ENCODE data around the gene AMT.
"Not testable (repeated sequence)": the region's sequence is repeated elsewhere in the genome, so short reads cannot be mapped to it uniquely, and the experiment has no call there.

AMT gene

GRCh38 chr3:49411535-49411967 is 10.7 kb downstream of the AMT start:
- no peaks in the 10 kb centered on the region for H3K9me3 Mint-ChIP-seq
- H3K27me3 Mint-ChIP-seq: no peaks in the 10 kb centered on the region
- peak overlapping the region; percentile 97 for H3K4me3 Mint-ChIP-seq
- peak overlapping the region; percentile 89 for H3K27ac Mint-ChIP-seq
- peaks cover 59% of the 10 kb centered on the region for H3K4me1 Mint-ChIP-seq
- H3K36me3 Mint-ChIP-seq: peaks cover 3% of the 10 kb centered on the region

GRCh38 chr3:49410846-49411534 is 11.3 kb downstream of the AMT start:
- Mint-ChIP-seq H3K4me1 (peaks cover 59% of the 10 kb centered on the region), H3K27me3 (no peaks in the 10 kb centered on the region), H3K36me3 (peaks cover 3% of the 10 kb centered on the region), H3K4me3 (peak overlapping the region; percentile 97), H3K27ac (peak overlapping the region; percentile 90), H3K9me3 (no peaks in the 10 kb centered on the region)

DNA sequence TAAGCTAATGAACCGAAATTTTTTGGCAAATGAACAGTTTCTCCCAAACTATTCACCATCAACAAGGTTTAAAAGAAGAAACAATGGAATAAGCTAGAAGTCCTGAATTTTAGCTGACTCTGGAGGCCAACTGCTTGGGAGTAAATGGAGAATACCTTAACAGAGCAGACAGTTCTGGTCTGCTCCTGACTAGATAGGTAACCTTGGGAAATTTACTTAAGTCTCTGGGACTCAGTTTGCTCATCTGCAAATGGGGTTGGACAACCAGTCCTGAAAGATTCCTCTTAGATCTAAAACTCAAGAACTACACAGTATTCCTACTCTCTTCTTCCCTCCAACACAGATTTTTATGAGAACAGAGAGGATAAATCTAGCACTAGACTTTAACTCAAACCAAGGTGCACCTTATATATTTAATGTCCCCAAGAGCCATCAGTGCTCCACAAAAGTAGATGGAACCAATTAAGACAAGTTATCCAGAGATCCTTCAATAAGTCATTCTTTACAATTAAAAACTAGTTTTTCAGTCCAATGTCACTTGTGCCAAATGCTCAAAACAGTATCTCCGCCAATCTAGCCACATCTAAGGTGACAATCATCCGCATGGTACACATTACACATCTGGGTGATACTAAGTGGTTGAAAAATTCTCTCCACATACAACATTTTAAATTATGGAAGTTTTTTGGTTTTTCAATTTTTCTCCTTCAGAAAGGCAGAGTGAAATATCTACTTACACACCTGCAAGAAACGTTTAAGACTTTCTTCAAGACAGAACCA is 12.0 kb downstream of the AMT start:
- H3K36me3 Mint-ChIP-seq: peaks cover 2% of the 10 kb centered on the region
- H3K27me3 Mint-ChIP-seq: no peaks in the 10 kb centered on the region
- H3K27ac Mint-ChIP-seq: peak overlapping the region; percentile 90
- H3K4me1 Mint-ChIP-seq: peaks cover 61% of the 10 kb centered on the region
- peak overlapping the region; percentile 97 for H3K4me3 Mint-ChIP-seq
- no peaks in the 10 kb centered on the region for H3K9me3 Mint-ChIP-seq

- Mint-ChIP-seq H3K9me3 (no peaks in the 10 kb centered on the region), H3K4me3 (peak overlapping the region; percentile 33), H3K27ac (peak overlapping the region; percentile 95), H3K27me3 (no peaks in the 10 kb centered on the region), H3K4me1 (peaks cover 48% of the 10 kb centered on the region), H3K36me3 (peaks cover 3% of the 10 kb centered on the region)
Observed at GRCh38 chr3:49406571-49407565, 15.4 kb downstream of the AMT start.

GRCh38 chr3:49405570-49405969 is 16.7 kb downstream of the AMT start:
- not testable (repeated sequence) for H3K27me3 Mint-ChIP-seq, H3K36me3 Mint-ChIP-seq, H3K9me3 Mint-ChIP-seq
- Mint-ChIP-seq H3K4me3 (peak overlapping the region; percentile 12), H3K4me1 (peaks cover 58% of the 10 kb centered on the region), H3K27ac (peak overlapping the region; percentile 33)

GRCh38 chr3:49403891-49404290 is 18.4 kb downstream of the AMT start:
- Mint-ChIP-seq H3K36me3 (peaks cover 12% of the 10 kb centered on the region), H3K27ac (peak overlapping the region; percentile 30), H3K9me3 (no peaks in the 10 kb centered on the region), H3K4me1 (peaks cover 61% of the 10 kb centered on the region), H3K27me3 (no peaks in the 10 kb centered on the region), H3K4me3 (no peak overlapping the region)

GRCh38 chr3:49401766-49402165 is 20.5 kb downstream of the AMT start:
- H3K27ac Mint-ChIP-seq: no peak overlapping the region
- peaks cover 61% of the 10 kb centered on the region for H3K4me1 Mint-ChIP-seq
- no peaks in the 10 kb centered on the region for H3K27me3 Mint-ChIP-seq
- H3K36me3 Mint-ChIP-seq: peaks cover 14% of the 10 kb centered on the region
- no peak overlapping the region for H3K4me3 Mint-ChIP-seq
- no peaks in the 10 kb centered on the region for H3K9me3 Mint-ChIP-seq

DNA sequence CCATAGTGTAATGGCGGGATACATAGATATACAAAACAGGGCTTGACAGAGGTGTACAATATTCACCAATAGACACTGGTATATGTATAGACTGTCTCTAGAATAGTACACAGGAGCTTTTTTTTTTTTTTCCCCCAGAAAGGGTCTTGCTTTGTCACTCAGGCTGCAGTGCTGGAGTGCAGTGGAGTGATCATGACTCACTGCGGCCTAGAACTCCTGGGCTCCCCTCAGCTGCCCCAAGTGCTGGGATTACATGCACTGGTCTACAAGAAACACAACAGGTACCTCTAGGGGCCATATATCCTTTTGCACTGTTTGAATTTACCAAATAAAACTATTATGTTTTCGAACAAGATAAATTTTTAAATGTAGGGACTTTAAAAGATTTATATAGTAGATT is 22.8 kb downstream of the AMT start:
- peaks cover 14% of the 10 kb centered on the region for H3K36me3 Mint-ChIP-seq
- H3K9me3 Mint-ChIP-seq: no peaks in the 10 kb centered on the region
- H3K27ac Mint-ChIP-seq: no peak overlapping the region
- H3K4me3 Mint-ChIP-seq: no peak overlapping the region
- H3K27me3 Mint-ChIP-seq: no peaks in the 10 kb centered on the region
- peaks cover 65% of the 10 kb centered on the region for H3K4me1 Mint-ChIP-seq

DNA sequence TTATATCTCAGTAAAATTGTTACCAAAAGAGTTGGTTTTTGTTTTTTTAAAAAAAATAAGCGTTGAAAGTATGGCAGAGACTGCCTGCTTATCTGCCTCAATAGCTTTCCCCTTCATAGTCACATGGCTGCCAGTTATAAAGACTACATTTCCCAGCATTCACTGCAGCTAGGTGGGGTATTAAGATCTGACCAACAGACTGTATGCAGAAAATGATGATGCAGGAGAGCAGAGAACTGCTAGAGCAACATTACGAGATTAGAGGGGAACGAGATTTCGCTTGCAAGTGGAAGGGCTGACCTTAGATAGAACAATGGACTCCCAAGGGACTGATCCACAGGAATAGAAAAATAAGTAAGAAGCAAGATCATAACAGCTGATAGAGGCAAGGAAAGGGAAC is 24.8 kb downstream of the AMT start:
- Mint-ChIP-seq H3K4me1 (peaks cover 80% of the 10 kb centered on the region), H3K36me3 (peaks cover 12% of the 10 kb centered on the region), H3K9me3 (no peaks in the 10 kb centered on the region), H3K4me3 (no peak overlapping the region), H3K27ac (no peak overlapping the region), H3K27me3 (no peaks in the 10 kb centered on the region)

GRCh38 chr3:49391310-49391709 is 31.0 kb downstream of the AMT start:
- not testable (repeated sequence) for H3K4me3 Mint-ChIP-seq, H3K9me3 Mint-ChIP-seq, H3K27ac Mint-ChIP-seq, H3K36me3 Mint-ChIP-seq, H3K27me3 Mint-ChIP-seq
- H3K4me1 Mint-ChIP-seq: peaks cover 53% of the 10 kb centered on the region

DNA sequence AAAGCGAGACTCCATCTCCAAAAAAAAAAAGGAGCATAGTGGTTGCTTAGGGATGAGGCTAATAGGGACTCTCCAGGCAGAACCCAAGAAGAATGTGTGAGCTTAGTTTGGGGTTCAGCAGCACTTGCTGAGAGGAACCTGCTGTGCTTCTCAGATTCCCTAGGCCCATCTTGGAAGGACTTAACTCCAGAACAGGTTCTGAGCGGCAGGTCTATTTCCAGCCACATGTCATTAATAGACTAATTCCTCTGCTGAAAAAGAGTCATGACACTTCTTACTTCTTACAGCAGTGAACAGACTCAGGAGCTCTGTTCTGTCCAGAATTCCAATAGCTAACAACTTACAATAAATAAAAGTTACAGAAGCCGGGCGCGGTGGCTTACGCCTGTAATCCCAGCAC is 33.0 kb downstream of the AMT start:
- Mint-ChIP-seq H3K27me3 (no peaks in the 10 kb centered on the region), H3K4me3 (no peak overlapping the region), H3K9me3 (no peaks in the 10 kb centered on the region), H3K27ac (no peak overlapping the region), H3K4me1 (peaks cover 51% of the 10 kb centered on the region), H3K36me3 (peaks cover 3% of the 10 kb centered on the region)

DNA sequence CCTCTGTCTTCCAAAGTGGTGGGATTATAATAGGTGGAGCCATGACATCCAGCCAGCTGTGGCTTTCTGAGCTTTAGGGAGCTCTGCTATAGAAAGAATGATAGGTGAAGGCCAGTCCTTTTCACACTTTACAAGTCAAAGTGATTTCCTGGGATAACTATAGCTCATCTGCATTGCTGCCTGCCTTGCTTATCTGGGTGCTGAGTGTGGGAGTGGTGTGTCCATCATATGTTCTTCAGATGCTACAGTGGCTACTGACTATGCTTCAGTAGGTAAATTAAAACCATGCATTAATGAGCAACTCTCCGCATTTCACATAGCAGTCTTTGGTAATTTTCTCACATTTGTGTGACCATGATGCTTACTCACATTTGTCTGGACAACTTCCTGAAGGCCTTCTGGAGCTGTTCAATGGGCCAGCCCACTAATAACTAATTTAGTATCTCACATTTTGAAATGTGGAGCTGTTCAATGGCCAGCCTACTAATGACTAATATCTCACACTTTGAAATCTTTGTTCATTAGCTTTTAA is 33.9 kb downstream of the AMT start:
- H3K36me3 Mint-ChIP-seq: peaks cover 5% of the 10 kb centered on the region
- H3K4me1 Mint-ChIP-seq: peaks cover 55% of the 10 kb centered on the region
- no peaks in the 10 kb centered on the region for H3K27me3 Mint-ChIP-seq
- no peaks in the 10 kb centered on the region for H3K9me3 Mint-ChIP-seq
- H3K27ac Mint-ChIP-seq: no peak overlapping the region
- H3K4me3 Mint-ChIP-seq: peak overlapping the region; percentile 30

- H3K9me3 Mint-ChIP-seq: no peaks in the 10 kb centered on the region
- H3K4me1 Mint-ChIP-seq: peaks cover 54% of the 10 kb centered on the region
- no peak overlapping the region for H3K27ac Mint-ChIP-seq
- H3K4me3 Mint-ChIP-seq: peak overlapping the region; percentile 16
- H3K27me3 Mint-ChIP-seq: no peaks in the 10 kb centered on the region
- H3K36me3 Mint-ChIP-seq: peaks cover 5% of the 10 kb centered on the region
Observed at GRCh38 chr3:49387721-49388120, 34.6 kb downstream of the AMT start.

DNA sequence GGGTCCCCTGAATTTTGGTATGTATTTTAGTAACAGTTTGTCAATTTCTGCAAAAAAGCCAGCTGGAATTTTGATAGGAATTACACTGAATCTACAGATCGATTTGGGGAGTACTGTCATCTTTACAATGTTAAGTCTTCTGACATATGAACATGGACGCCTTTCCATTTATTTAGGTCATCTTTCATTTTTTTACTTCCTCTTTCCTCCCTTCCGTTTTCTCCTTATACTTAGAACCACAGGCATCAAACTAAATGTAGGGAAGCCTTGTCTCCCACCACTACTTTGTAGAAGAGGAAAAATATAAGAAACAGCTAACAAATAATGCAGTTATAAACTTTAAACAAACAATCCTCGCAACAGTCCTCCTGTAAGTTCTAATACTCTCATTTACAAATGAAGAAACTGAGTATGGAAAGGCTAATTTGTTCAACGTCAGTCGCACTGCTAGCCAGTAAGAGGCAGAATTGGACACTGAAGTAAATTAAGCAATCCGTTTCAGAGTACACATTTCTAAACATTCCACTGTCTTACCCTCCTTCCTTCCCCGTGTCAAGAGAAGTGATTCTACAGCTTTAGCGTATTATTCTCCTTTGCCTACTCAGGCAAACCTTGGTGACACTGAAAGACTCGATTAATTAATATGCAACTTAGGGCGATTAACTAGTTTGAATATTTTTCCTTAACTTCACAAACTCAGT is 36.1 kb downstream of the AMT start:
- H3K27me3 Mint-ChIP-seq: no peaks in the 10 kb centered on the region
- no peaks in the 10 kb centered on the region for H3K9me3 Mint-ChIP-seq
- no peak overlapping the region for H3K4me3 Mint-ChIP-seq
- peaks cover 5% of the 10 kb centered on the region for H3K36me3 Mint-ChIP-seq
- H3K4me1 Mint-ChIP-seq: peaks cover 55% of the 10 kb centered on the region
- H3K27ac Mint-ChIP-seq: peak overlapping the region; percentile 75

GRCh38 chr3:49385617-49386016 is 36.7 kb downstream of the AMT start:
- no peaks in the 10 kb centered on the region for H3K27me3 Mint-ChIP-seq
- no peak overlapping the region for H3K4me3 Mint-ChIP-seq
- no peak overlapping the region for H3K27ac Mint-ChIP-seq
- no peaks in the 10 kb centered on the region for H3K9me3 Mint-ChIP-seq
- H3K36me3 Mint-ChIP-seq: peaks cover 5% of the 10 kb centered on the region
- H3K4me1 Mint-ChIP-seq: peaks cover 58% of the 10 kb centered on the region
